WTC11 (cell line): ENCODE data around the gene KIF13A. TPM values are rescaled to one million over a fixed set of nuclear protein-coding genes. Genes with fewer than 3 reads are reported as not detected.
"Not testable (repeated sequence)": the region's sequence is repeated elsewhere in the genome, so short reads cannot be mapped to it uniquely, and the experiment has no call there.

ENCODE experiments used
- ATAC-seq: fragments of 200-7000 bp; cut with Tn5 transposase; 2 replicates; pipeline ENCODE4 v1.10.0; 2021; ENCODE audit warnings: mild to moderate bottlenecking, moderate library complexity
- CTCF ChIA-PET: fragments of 300-600 bp; sonication (Branson Sonifier 250); formaldehyde crosslinking; loops from one replicate; lab custom pipeline; 2021; ENCODE audit warnings: antibody characterized with exemption; lab: Charles Lee
- POLR2A ChIA-PET: fragments of 350-600 bp; sonication (Branson Sonifier 250); formaldehyde crosslinking; loops from one replicate; lab custom pipeline; 2021; ENCODE audit warnings: antibody characterized with exemption; lab: Charles Lee
- DNase-seq: peaks from one replicate; pipeline ENCODE4 v3.0.0; 2021; ENCODE audit warnings: low spot score
- H3K27ac Mint-ChIP-seq: 2 replicates; pipeline ENCODE4 v1.8.0; 2021; ENCODE audit warnings: mixed read lengths
- H3K27me3 Mint-ChIP-seq: 2 replicates; pipeline ENCODE4 v1.8.0; 2021; ENCODE audit warnings: low read depth, mild to moderate bottlenecking, moderate library complexity, mixed read lengths
- H3K36me3 Mint-ChIP-seq: 2 replicates; pipeline ENCODE4 v1.8.0; 2021; ENCODE audit warnings: mixed read lengths
- H3K4me1 Mint-ChIP-seq: 2 replicates; pipeline ENCODE4 v1.8.0; 2022; ENCODE audit warnings: mixed read lengths
- H3K4me3 Mint-ChIP-seq: 2 replicates; pipeline ENCODE4 v1.8.0; 2021; ENCODE audit warnings: mild to moderate bottlenecking, moderate library complexity, mixed read lengths
- H3K9me3 Mint-ChIP-seq: 2 replicates; pipeline ENCODE4 v1.8.0; 2021; ENCODE audit warnings: mixed read lengths
- ATF1 ChIP-seq: sonication (generic); formaldehyde crosslinking; IDR thresholded peaks from 2 replicates; pipeline ENCODE4 v1.8.1; 2023; ENCODE audit warnings: mild to moderate bottlenecking, moderate library complexity, missing genetic modification reagents
- JUN ChIP-seq: sonication (generic); formaldehyde crosslinking; IDR thresholded peaks from 2 replicates; pipeline ENCODE4 v1.8.0; 2023; ENCODE audit warnings: mild to moderate bottlenecking, missing genetic modification reagents
- MXD4 ChIP-seq: fragments of 250-450 bp; sonication (Bioruptor Pico); IDR thresholded peaks from 2 replicates; pipeline ENCODE4 v1.8.0; 2021; ENCODE audit warnings: mild to moderate bottlenecking, moderate library complexity, borderline replicate concordance
- NFE2L1 ChIP-seq: sonication (generic); formaldehyde crosslinking; IDR thresholded peaks from 2 replicates; pipeline ENCODE4 v1.8.1; 2023; ENCODE audit warnings: missing genetic modification reagents
- SMAD3 ChIP-seq: sonication (generic); formaldehyde crosslinking; IDR thresholded peaks from 2 replicates; pipeline ENCODE4 v1.8.0; 2022; ENCODE audit warnings: missing genetic modification reagents, mild to moderate bottlenecking, borderline replicate concordance
- TCF7 ChIP-seq: sonication (generic); formaldehyde crosslinking; IDR thresholded peaks from 2 replicates; pipeline ENCODE4 v1.8.0; 2022; ENCODE audit warnings: mild to moderate bottlenecking, low read depth, missing genetic modification reagents, moderate library complexity
- ZBTB21 ChIP-seq: sonication (generic); formaldehyde crosslinking; IDR thresholded peaks from 2 replicates; pipeline ENCODE4 v1.8.1; 2023; ENCODE audit warnings: mild to moderate bottlenecking, missing genetic modification reagents, borderline replicate concordance
- ZNF232 ChIP-seq: sonication (generic); formaldehyde crosslinking; IDR thresholded peaks from 2 replicates; pipeline ENCODE4 v1.8.0; 2022; ENCODE audit warnings: mild to moderate bottlenecking, missing genetic modification reagents
- total RNA-seq: library from RNA; stranded (reverse); gene quantifications from 3 replicates; pipeline ENCODE4 v1.2.3, GENCODE V29; 2021
- TF ChIP-seq, protein P1 (sequence below): sonication (generic); formaldehyde crosslinking; IDR thresholded peaks from 2 replicates; pipeline ENCODE4 v1.8.1; 2023; ENCODE audit warnings: mild to moderate bottlenecking, missing genetic modification reagents, moderate library complexity
- TF ChIP-seq, protein P2 (sequence below): fragments of 250-450 bp; sonication (Bioruptor Pico); conservative IDR thresholded peaks from 2 replicates; pipeline ENCODE4 v1.9.0; 2021; ENCODE audit warnings: mild to moderate bottlenecking
- TF ChIP-seq, protein P3 (sequence below): sonication (generic); formaldehyde crosslinking; IDR thresholded peaks from 2 replicates; pipeline ENCODE4 v1.8.1; 2022; ENCODE audit warnings: mild to moderate bottlenecking, missing genetic modification reagents, moderate library complexity, borderline replicate concordance
- TF ChIP-seq, protein P4 (sequence below): sonication (generic); formaldehyde crosslinking; IDR thresholded peaks from 2 replicates; pipeline ENCODE4 v1.8.0; 2022; ENCODE audit warnings: mild to moderate bottlenecking, missing genetic modification reagents
- TF ChIP-seq, protein P5 (sequence below): sonication (generic); formaldehyde crosslinking; IDR thresholded peaks from 2 replicates; pipeline ENCODE4 v1.8.1; 2023; ENCODE audit warnings: mild to moderate bottlenecking, missing genetic modification reagents, borderline replicate concordance
- TF ChIP-seq, protein P6 (sequence below): sonication (generic); formaldehyde crosslinking; conservative IDR thresholded peaks from 2 replicates; pipeline ENCODE4 v1.8.1; 2023; ENCODE audit warnings: mild to moderate bottlenecking, low read depth, missing genetic modification reagents, moderate library complexity
- TF ChIP-seq, protein P7 (sequence below): sonication (generic); formaldehyde crosslinking; IDR thresholded peaks from 2 replicates; pipeline ENCODE4 v1.8.1; 2022; ENCODE audit warnings: low read depth, mild to moderate bottlenecking, moderate library complexity, missing genetic modification reagents, borderline replicate concordance

KIF13A gene
- total RNA-seq, 1 experiment from 2014 or later, result 32.7 TPM

DNA sequence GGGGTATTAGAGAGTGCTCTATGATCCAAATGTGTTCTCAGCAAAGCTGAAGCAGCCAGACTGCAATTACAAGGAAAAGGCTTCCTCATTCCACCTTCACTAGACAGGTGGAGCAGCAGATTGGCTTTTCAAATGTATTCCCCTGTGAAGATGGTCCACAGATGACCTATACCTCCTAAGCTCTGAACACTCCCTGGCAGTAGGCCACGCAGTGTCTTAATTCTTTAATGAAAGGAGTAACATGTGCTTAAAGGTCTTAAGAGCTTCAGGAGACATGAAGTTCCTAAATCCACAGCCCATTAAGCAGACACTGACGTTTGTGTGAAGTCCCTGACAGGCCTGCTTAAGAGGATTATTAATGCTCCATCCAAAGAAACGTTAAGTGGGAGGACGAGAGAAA, 141.8 kb downstream of the KIF13A start:
- no peak for ATAC-seq
- Mint-ChIP-seq H3K4me3 (no peak overlapping the region), H3K4me1 (peaks cover 7% of the 10 kb centered on the region; the same call in 1 of the 2 replicates), H3K36me3 (peaks cover 14% of the 10 kb centered on the region), H3K27ac (no peak overlapping the region), H3K9me3 (no peaks in the 10 kb centered on the region), H3K27me3 (no peaks in the 10 kb centered on the region)
- TF ChIP-seq, protein P1, sequence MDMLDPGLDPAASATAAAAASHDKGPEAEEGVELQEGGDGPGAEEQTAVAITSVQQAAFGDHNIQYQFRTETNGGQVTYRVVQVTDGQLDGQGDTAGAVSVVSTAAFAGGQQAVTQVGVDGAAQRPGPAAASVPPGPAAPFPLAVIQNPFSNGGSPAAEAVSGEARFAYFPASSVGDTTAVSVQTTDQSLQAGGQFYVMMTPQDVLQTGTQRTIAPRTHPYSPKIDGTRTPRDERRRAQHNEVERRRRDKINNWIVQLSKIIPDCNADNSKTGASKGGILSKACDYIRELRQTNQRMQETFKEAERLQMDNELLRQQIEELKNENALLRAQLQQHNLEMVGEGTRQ (CRISPR knock-in tag), result no peak
- TF ChIP-seq, protein P2, sequence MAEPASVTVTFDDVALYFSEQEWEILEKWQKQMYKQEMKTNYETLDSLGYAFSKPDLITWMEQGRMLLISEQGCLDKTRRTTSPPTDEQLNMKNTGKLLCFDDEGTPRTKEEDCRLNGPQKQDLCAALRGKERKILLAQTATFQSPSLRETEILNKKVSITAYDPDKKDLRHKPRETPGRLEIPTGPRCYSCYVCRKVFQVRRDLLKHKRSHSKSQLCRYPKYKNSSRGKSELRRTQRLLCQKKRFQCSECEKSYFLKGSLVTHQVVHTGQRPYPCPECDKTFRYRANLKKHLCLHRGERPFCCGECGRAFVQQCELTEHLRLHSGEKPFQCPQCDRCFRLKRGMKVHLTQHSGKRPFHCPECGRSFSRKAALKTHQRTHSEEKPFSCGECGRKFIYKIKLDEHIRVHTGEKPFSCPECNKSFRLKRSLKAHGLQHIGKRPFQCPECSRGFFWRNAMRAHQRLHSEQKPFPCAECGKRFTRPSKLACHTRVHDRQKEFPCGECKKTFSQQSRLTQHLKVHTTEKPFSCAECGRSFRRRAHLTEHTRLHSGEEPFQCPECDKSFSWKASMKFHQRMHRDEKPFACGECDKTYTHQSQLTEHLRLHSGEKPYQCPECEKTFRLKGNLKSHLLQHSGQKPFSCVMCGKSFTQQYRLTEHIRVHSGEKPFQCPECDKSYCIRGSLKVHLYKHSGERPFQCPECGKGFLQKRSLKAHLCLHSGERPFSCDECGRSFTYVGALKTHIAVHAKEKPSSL, result no peak
- no peak for TF ChIP-seq SMAD3 (CRISPR knock-in tag)
- TF ChIP-seq, protein P3, sequence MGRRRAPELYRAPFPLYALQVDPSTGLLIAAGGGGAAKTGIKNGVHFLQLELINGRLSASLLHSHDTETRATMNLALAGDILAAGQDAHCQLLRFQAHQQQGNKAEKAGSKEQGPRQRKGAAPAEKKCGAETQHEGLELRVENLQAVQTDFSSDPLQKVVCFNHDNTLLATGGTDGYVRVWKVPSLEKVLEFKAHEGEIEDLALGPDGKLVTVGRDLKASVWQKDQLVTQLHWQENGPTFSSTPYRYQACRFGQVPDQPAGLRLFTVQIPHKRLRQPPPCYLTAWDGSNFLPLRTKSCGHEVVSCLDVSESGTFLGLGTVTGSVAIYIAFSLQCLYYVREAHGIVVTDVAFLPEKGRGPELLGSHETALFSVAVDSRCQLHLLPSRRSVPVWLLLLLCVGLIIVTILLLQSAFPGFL (CRISPR knock-in tag), result no peak
- TF ChIP-seq, protein P4, sequence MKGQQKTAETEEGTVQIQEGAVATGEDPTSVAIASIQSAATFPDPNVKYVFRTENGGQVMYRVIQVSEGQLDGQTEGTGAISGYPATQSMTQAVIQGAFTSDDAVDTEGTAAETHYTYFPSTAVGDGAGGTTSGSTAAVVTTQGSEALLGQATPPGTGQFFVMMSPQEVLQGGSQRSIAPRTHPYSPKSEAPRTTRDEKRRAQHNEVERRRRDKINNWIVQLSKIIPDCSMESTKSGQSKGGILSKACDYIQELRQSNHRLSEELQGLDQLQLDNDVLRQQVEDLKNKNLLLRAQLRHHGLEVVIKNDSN (CRISPR knock-in tag), result no peak
- no peak for TF ChIP-seq ZBTB21 (CRISPR knock-in tag)
- TF ChIP-seq, protein P5, sequence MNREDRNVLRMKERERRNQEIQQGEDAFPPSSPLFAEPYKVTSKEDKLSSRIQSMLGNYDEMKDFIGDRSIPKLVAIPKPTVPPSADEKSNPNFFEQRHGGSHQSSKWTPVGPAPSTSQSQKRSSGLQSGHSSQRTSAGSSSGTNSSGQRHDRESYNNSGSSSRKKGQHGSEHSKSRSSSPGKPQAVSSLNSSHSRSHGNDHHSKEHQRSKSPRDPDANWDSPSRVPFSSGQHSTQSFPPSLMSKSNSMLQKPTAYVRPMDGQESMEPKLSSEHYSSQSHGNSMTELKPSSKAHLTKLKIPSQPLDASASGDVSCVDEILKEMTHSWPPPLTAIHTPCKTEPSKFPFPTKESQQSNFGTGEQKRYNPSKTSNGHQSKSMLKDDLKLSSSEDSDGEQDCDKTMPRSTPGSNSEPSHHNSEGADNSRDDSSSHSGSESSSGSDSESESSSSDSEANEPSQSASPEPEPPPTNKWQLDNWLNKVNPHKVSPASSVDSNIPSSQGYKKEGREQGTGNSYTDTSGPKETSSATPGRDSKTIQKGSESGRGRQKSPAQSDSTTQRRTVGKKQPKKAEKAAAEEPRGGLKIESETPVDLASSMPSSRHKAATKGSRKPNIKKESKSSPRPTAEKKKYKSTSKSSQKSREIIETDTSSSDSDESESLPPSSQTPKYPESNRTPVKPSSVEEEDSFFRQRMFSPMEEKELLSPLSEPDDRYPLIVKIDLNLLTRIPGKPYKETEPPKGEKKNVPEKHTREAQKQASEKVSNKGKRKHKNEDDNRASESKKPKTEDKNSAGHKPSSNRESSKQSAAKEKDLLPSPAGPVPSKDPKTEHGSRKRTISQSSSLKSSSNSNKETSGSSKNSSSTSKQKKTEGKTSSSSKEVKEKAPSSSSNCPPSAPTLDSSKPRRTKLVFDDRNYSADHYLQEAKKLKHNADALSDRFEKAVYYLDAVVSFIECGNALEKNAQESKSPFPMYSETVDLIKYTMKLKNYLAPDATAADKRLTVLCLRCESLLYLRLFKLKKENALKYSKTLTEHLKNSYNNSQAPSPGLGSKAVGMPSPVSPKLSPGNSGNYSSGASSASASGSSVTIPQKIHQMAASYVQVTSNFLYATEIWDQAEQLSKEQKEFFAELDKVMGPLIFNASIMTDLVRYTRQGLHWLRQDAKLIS (CRISPR knock-in tag), result no peak
- TF ChIP-seq, protein P6, sequence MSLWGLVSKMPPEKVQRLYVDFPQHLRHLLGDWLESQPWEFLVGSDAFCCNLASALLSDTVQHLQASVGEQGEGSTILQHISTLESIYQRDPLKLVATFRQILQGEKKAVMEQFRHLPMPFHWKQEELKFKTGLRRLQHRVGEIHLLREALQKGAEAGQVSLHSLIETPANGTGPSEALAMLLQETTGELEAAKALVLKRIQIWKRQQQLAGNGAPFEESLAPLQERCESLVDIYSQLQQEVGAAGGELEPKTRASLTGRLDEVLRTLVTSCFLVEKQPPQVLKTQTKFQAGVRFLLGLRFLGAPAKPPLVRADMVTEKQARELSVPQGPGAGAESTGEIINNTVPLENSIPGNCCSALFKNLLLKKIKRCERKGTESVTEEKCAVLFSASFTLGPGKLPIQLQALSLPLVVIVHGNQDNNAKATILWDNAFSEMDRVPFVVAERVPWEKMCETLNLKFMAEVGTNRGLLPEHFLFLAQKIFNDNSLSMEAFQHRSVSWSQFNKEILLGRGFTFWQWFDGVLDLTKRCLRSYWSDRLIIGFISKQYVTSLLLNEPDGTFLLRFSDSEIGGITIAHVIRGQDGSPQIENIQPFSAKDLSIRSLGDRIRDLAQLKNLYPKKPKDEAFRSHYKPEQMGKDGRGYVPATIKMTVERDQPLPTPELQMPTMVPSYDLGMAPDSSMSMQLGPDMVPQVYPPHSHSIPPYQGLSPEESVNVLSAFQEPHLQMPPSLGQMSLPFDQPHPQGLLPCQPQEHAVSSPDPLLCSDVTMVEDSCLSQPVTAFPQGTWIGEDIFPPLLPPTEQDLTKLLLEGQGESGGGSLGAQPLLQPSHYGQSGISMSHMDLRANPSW (CRISPR knock-in tag), result no peak
- no peak for TF ChIP-seq JUN
- TF ChIP-seq, protein P7, sequence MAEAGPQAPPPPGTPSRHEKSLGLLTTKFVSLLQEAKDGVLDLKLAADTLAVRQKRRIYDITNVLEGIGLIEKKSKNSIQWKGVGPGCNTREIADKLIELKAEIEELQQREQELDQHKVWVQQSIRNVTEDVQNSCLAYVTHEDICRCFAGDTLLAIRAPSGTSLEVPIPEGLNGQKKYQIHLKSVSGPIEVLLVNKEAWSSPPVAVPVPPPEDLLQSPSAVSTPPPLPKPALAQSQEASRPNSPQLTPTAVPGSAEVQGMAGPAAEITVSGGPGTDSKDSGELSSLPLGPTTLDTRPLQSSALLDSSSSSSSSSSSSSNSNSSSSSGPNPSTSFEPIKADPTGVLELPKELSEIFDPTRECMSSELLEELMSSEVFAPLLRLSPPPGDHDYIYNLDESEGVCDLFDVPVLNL, result no peak
- TF ChIP-seq ZNF232 (CRISPR knock-in tag), result no peak
- no peak for TF ChIP-seq TCF7 (CRISPR knock-in tag)
- no peak for TF ChIP-seq MXD4 (CRISPR knock-in tag)
- TF ChIP-seq NFE2L1 (CRISPR knock-in tag), result no peak
- TF ChIP-seq ATF1 (CRISPR knock-in tag), result no peak
- no peak for DNase-seq
- POLR2A ChIA-PET, result interaction anchor here (0.6 kb wide), 1 partner anchor 56 kb away, joined by 3 read pairs; no protein-coding TSS in a partner anchor
- CTCF ChIA-PET, result interaction anchor here (0.6 kb wide), 2 partner anchors 42 to 657 kb away, joined by 3 read pairs; no protein-coding TSS in a partner anchor

DNA sequence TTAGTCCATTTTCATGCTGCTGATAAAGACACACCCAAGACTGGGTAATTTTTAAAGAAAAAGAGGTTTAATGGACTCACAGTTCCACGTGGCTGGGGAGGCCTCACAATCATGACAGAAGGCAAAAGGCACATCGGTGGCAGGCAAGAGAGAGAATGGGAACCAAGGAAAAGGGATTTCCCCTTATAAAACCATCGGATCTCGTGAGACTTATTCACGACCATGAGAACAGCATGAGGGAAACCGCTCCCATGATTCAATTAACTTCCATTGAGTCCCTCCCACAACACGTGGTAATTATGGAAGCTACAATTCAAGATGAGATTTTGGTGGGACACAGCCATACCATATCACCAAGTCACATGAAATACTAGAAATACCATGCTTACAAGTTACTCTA, 142.5 kb downstream of the KIF13A start:
- peaks cover 11% of the 10 kb centered on the region for H3K36me3 Mint-ChIP-seq

More for the DNA sequence above, 142.5 kb downstream of the KIF13A start:
- ATAC-seq, H3K4me1 Mint-ChIP-seq, H3K9me3 Mint-ChIP-seq, H3K4me3 Mint-ChIP-seq, CTCF ChIA-PET, H3K27me3 Mint-ChIP-seq, POLR2A ChIA-PET, H3K27ac Mint-ChIP-seq, DNase-seq: not testable (repeated sequence)
